Ovary (tissue), 9 donors: ENCODE data around the gene C4orf50. TPM values are rescaled to one million over a fixed set of nuclear protein-coding genes. Genes with fewer than 3 reads are reported as not detected.

Source experiments
- DNase-seq, 5 donors: peaks; one replicate each; pipeline ENCODE4 v3.0.0-alpha.2; 2019 to 2020
- H3K27ac ChIP-seq, 2 donors: fragments of 200-600 bp; one replicate each; pipeline versions ENCODE4 v1.5.1 to v1.8.0; 2019 to 2022
- H3K27me3 ChIP-seq: fragments of 200-600 bp; one replicate; pipeline ENCODE4 v1.8.0; 2022
- H3K36me3 ChIP-seq: fragments of 200-600 bp; sonication (generic); one replicate; pipeline ENCODE4 v1.5.1; 2019
- H3K4me1 ChIP-seq: one replicate; pipeline ENCODE4 v1.8.1; 2013; ENCODE audit warnings: mild to moderate bottlenecking, moderate library complexity; ENCODE audit not compliant: insufficient read depth
- H3K4me3 ChIP-seq: fragments of 200-600 bp; sonication (generic); one replicate; pipeline ENCODE4 v1.5.1; 2017
- H3K9me3 ChIP-seq, 2 donors: fragments of 200-600 bp in 1 of 2; sonication (generic) in 1 of 2; one replicate each; pipeline versions ENCODE4 v1.5.1 to v1.8.1; 2013 to 2019; ENCODE audit warnings: mild to moderate bottlenecking in 1 of 2, moderate library complexity in 1 of 2
- CTCF ChIP-seq, 3 donors: fragments of 450-650 bp in 2 of 3; fragments of 200-600 bp in 1 of 3; IDR thresholded peaks; one replicate each; pipeline versions ENCODE4 v1.5.1 to v1.8.0; 2016 to 2022; ENCODE audit warnings: antibody characterized with exemption in 3 of 3, mild to moderate bottlenecking in 1 of 3
- EP300 ChIP-seq: sonication (generic); formaldehyde crosslinking; IDR thresholded peaks from one replicate; pipeline ENCODE4 v1.6.1; 2017; ENCODE audit warnings: antibody characterized with exemption
- POLR2A ChIP-seq: fragments of 450-650 bp; IDR thresholded peaks from one replicate; pipeline ENCODE4 v1.6.1; 2017; ENCODE audit warnings: antibody characterized with exemption, mild to moderate bottlenecking, moderate library complexity
- WGBS, 3 donors: extraction: QIAGEN DNeasy Blood & Tissue Kit in 1 of 3; methylation state at CpG; one replicate each; pipeline versions ENCODE4 v1.1.5 to v1.1.7; 2013 to 2017; 5-methylcytosine and 5-hydroxymethylcytosine counted together
- intact Hi-C, 4 donors: fragments of 100-400 bp; cut with DNase I; formaldehyde crosslinking; loops; one replicate each; pipeline versions ENCODE4 v1.11.0 to v1.15.1; 2022 to 2023
- polyA plus RNA-seq, 2 donors: library from polyadenylated mRNA; stranded (reverse); fragments of 200-250 nt in 1 of 2; fragments of 350-450 nt in 1 of 2; fragmentation: Illumina TruSeq in 1 of 2; extraction: RNeasy Lipid Tissue Mini Kit (QIAGEN cat#74804) in 1 of 2; gene quantifications; one replicate each; pipeline ENCODE4 v1.2.3, GENCODE V29; 2013 to 2014
- total RNA-seq, 7 donors: library from RNA; depleted of rRNA in 2 of 7; stranded (reverse); fragments of >200 nt in 2 of 7; fragmentation: NEBNext Ultra II Directional in 3 of 7; extraction: Animal tissue kit (Norgen Biotek cat#: 25700) in 3 of 7; gene quantifications; one replicate each; pipeline versions ENCODE4 v1.1.0 to v1.2.4, GENCODE V29; 2016 to 2023
- donor health status: DM: no; HTN: no; CAD: no; lungs with moderate emphysema.
- donor health status: DM: no; HTN: no; CAD: no.
- donor health status: Bipolar disorder and iron deficiency.
- donor health status: DM: yes; HTN: yes; CAD: no.
- donor health status: DM: no; HTN: no; CAD: no.
- donor health status: DM: yes; HTN: yes; CAD: no.

C4orf50 gene
- total and polyA plus RNA-seq, 9 donors: 0.04 to 0.35 (median 0.12) TPM

DNA sequence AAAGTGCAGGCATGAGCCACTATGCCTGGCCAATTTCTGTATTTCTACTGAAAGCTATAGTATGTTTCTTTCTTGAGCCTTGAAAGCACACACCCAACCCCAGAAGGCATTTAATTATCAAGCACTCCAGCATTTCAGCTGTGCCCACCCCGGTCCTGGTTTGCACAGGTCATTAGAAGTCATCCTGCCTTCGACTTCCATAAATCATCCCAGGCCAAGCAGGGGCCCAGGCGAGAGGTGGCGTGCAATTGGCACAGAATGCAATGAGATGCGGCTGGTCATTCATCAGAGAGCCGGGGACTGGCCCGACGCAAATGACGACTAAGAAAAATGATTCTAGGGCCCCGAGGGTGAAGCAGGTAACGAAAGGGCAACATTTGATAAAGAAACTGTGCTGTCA is 100.6 kb downstream of the C4orf50 start:
- intact Hi-C loops: no loop called here
- 48 to 53% (median 50%) methylated on average over 11 of the region's 11 CpGs for WGBS, 3 donors
- H3K27me3 ChIP-seq: no peaks in the 10 kb centered on the region

DNA sequence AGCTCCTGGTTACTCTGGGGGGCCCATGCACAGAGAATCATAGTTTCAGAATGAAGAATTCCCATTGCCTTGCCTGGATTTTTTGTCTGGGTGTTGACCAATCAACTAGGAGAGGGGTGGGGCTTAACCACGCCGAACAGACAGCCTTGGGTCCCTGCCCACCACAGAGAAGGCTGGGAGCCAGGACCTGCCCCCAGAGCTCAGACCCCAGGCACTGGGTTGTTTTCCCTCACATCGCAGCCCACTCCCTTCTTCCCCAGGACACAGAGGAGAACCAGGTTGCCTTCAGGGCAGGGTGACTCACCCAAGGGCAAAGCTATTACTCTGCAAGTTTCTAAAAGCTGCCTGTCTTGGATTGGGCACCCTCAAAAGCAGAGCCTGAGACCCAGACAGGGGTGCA is 102.0 kb downstream of the C4orf50 start:
- Histone ChIP-seq H3K4me1 (no peaks in the 10 kb centered on the region), H3K4me3 (no peak overlapping the region), H3K9me3 (no peaks in the 10 kb centered on the region), H3K36me3 (no peaks in the 10 kb centered on the region), H3K27me3 (no peaks in the 10 kb centered on the region), H3K27ac (no peak overlapping the region)
- no peak for DNase-seq
- intact Hi-C loops: no loop called here
- 35 to 55% (median 36%) methylated on average over 3 of the region's 3 CpGs for WGBS, 3 donors
- TF ChIP-seq EP300 (no peak), POLR2A (no peak), CTCF (IDR thresholded peaks at IDR 0.05) (no peak)

More for the DNA sequence above, 100.6 kb downstream of the C4orf50 start:
- no peak for DNase-seq
- Histone ChIP-seq H3K4me3 (no peak overlapping the region), H3K4me1 (no peaks in the 10 kb centered on the region), H3K9me3 (no peaks in the 10 kb centered on the region), H3K27ac (no peak overlapping the region), H3K36me3 (no peaks in the 10 kb centered on the region)
- TF ChIP-seq CTCF (IDR thresholded peaks at IDR 0.05) (no peak), EP300 (no peak), POLR2A (no peak)

- H3K27ac ChIP-seq: no peak overlapping the region
- DNase-seq: no peak
- no peak overlapping the region for H3K4me3 ChIP-seq
- no peaks in the 10 kb centered on the region for H3K9me3 ChIP-seq
- H3K27me3 ChIP-seq: no peaks in the 10 kb centered on the region
- WGBS, 3 donors: 75 to 88% (median 78%) methylated on average over 7 of the region's 7 CpGs
- no peaks in the 10 kb centered on the region for H3K36me3 ChIP-seq
- H3K4me1 ChIP-seq: no peaks in the 10 kb centered on the region
- intact Hi-C loops: no loop called here
- TF ChIP-seq POLR2A (no peak), CTCF (IDR thresholded peaks at IDR 0.05) (no peak), EP300 (no peak)
Observed at GRCh38 chr4:5913454-5913853, 104.8 kb downstream of the C4orf50 start.

DNA sequence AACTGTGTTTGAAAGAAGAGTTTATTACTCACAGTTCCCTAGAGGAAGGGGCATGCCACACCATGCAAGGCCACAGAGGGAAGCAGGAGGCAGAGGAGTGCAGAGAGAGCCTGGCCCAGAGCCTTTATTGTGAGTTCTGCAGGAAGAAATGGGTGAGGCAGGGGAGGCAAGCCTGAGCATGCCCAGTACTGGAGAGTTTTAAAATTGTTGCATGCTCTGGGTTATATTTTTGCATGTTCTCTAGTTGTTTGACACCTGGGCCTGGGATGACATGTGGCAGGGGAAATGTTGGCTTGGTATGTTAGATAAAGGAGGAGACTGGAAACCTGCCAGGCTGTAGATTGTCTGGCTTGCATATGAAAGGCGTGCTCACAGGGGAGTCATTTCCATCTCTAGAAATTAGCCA is 105.6 kb downstream of the C4orf50 start:
- TF ChIP-seq EP300 (no peak), CTCF (IDR thresholded peaks at IDR 0.05) (no peak), POLR2A (no peak)
- H3K36me3 ChIP-seq: no peaks in the 10 kb centered on the region
- H3K4me1 ChIP-seq: no peaks in the 10 kb centered on the region
- intact Hi-C loops: no loop called here
- no peak overlapping the region for H3K4me3 ChIP-seq
- no peak for DNase-seq
- H3K27me3 ChIP-seq: no peaks in the 10 kb centered on the region
- H3K27ac ChIP-seq: no peak overlapping the region
- no peaks in the 10 kb centered on the region for H3K9me3 ChIP-seq
- WGBS, 3 donors: 80 to 85% (median 83%) methylated on average over 1 of the region's 1 CpG
